Neuronal stem cell (in vitro differentiated cells): Measurements from ENCODE around the gene UGT1A3.

Experiments used
- DNase-seq: peaks from one replicate; pipeline ENCODE4 v3.0.0-alpha.2; 2013; ENCODE audit warnings: low spot score
- H2AFZ ChIP-seq: one replicate; pipeline ENCODE4 v1.6.1; 2013; ENCODE audit warnings: mild to moderate bottlenecking, low read length, inconsistent platforms
- H2AK5ac ChIP-seq: 2 replicates; pipeline ENCODE4 v1.6.1; 2013; ENCODE audit warnings: low read depth, mild to moderate bottlenecking, inconsistent platforms, low read length, moderate library complexity, mixed read lengths
- H2BK120ac ChIP-seq: 2 replicates; pipeline ENCODE4 v1.6.1; 2013; ENCODE audit warnings: low read depth, mild to moderate bottlenecking, inconsistent platforms, low read length, moderate library complexity, mixed read lengths
- H2BK12ac ChIP-seq: one replicate; pipeline ENCODE4 v1.6.1; 2013; ENCODE audit warnings: low read length, inconsistent platforms
- H2BK15ac ChIP-seq: 2 replicates; pipeline ENCODE4 v1.6.1; 2013; ENCODE audit warnings: mild to moderate bottlenecking, low read length, inconsistent platforms, mixed read lengths
- H2BK5ac ChIP-seq: one replicate; pipeline ENCODE4 v1.6.1; 2013; ENCODE audit warnings: inconsistent platforms, mild to moderate bottlenecking, low read length, moderate library complexity
- H3K14ac ChIP-seq: one replicate; pipeline ENCODE4 v1.6.1; 2013; ENCODE audit warnings: low read length, inconsistent platforms
- H3K18ac ChIP-seq: 2 replicates; pipeline ENCODE4 v1.6.1; 2013; ENCODE audit warnings: low read length, inconsistent platforms
- H3K23ac ChIP-seq: 2 replicates; pipeline ENCODE4 v1.6.1; 2013; ENCODE audit warnings: low read depth, mild to moderate bottlenecking, mixed read lengths, low read length, inconsistent platforms; ENCODE audit not compliant: poor library complexity
- H3K27ac ChIP-seq: replicated peaks from 3 replicates; pipeline ENCODE4 v1.5.1; 2013; ENCODE audit warnings: low read length, inconsistent platforms
- H3K27me3 ChIP-seq, 3 experiments: 2 replicates each; pipeline ENCODE4 v1.6.1; 2013; ENCODE audit warnings: low read length in 3 of 3, mild to moderate bottlenecking in 2 of 3, inconsistent platforms in 1 of 3, low read depth in 1 of 3, mixed read lengths in 1 of 3, moderate library complexity in 1 of 3; ENCODE audit not compliant: control insufficient read depth in 3 of 3, insufficient read depth in 3 of 3
- H3K36me3 ChIP-seq, 2 donors: replicated peaks in 1 of 2; 2 replicates each; pipeline ENCODE4 v1.6.1; 2013; ENCODE audit warnings: low read length in 2 of 2; ENCODE audit not compliant: control insufficient read depth in 2 of 2, insufficient read depth in 2 of 2
- H3K4ac ChIP-seq: 2 replicates; pipeline ENCODE4 v1.6.1; 2013; ENCODE audit warnings: inconsistent platforms, mild to moderate bottlenecking, low read length, moderate library complexity
- H3K4me1 ChIP-seq, 2 donors: 1 replicate in 1 of 2; 2 replicates in 1 of 2; pipeline ENCODE4 v1.6.1; 2013; ENCODE audit warnings: low read length in 2 of 2, low read depth in 1 of 2; ENCODE audit not compliant: control insufficient read depth in 2 of 2, insufficient read depth in 1 of 2
- H3K4me2 ChIP-seq: one replicate; pipeline ENCODE4 v1.6.1; 2013; ENCODE audit warnings: mild to moderate bottlenecking, low read length, inconsistent platforms; ENCODE audit not compliant: insufficient read depth, poor library complexity, severe bottlenecking
- H3K4me3 ChIP-seq, 2 donors: 2 replicates each; pipeline ENCODE4 v1.5.1; 2013; ENCODE audit warnings: low read length in 2 of 2, mild to moderate bottlenecking in 2 of 2, inconsistent platforms in 1 of 2, moderate library complexity in 1 of 2
- H3K79me1 ChIP-seq: one replicate; pipeline ENCODE4 v1.6.1; 2013; ENCODE audit warnings: low read depth, mild to moderate bottlenecking, inconsistent platforms, low read length, moderate library complexity
- H3K9ac ChIP-seq: one replicate; pipeline ENCODE4 v1.6.1; 2013; ENCODE audit warnings: mild to moderate bottlenecking, low read depth, low read length, inconsistent platforms; ENCODE audit not compliant: poor library complexity
- H3K9me3 ChIP-seq, 2 donors: replicated peaks in 1 of 2; 2 replicates each; pipeline versions ENCODE3 to v1.6.1; 2013; ENCODE audit warnings: low read length in 2 of 2, mild to moderate bottlenecking in 2 of 2, inconsistent platforms in 1 of 2, low read depth in 1 of 2, mixed read lengths in 1 of 2, moderate library complexity in 1 of 2; ENCODE audit not compliant: control insufficient read depth in 2 of 2, insufficient read depth in 1 of 2
- H4K8ac ChIP-seq: one replicate; pipeline ENCODE4 v1.6.1; 2013; ENCODE audit warnings: low read depth, mild to moderate bottlenecking, inconsistent platforms, low read length, moderate library complexity
- H4K91ac ChIP-seq: one replicate; pipeline ENCODE4 v1.6.1; 2013; ENCODE audit warnings: low read length, low read depth, mild to moderate bottlenecking, inconsistent platforms; ENCODE audit not compliant: poor library complexity
- WGBS, 2 donors: extraction: QIAGEN DNeasy Blood & Tissue Kit; methylation state at CpG; one replicate each; pipeline ENCODE4 v1.1.7; 2013; ENCODE audit warnings: missing lambda C conversion rate in 2 of 2, mixed read lengths in 1 of 2; ENCODE audit not compliant: insufficient read length in 2 of 2, insufficient replicate concordance in 1 of 2; ENCODE audit errors: extremely low coverage in 2 of 2; 5-methylcytosine and 5-hydroxymethylcytosine counted together

Gene UGT1A3

DNA sequence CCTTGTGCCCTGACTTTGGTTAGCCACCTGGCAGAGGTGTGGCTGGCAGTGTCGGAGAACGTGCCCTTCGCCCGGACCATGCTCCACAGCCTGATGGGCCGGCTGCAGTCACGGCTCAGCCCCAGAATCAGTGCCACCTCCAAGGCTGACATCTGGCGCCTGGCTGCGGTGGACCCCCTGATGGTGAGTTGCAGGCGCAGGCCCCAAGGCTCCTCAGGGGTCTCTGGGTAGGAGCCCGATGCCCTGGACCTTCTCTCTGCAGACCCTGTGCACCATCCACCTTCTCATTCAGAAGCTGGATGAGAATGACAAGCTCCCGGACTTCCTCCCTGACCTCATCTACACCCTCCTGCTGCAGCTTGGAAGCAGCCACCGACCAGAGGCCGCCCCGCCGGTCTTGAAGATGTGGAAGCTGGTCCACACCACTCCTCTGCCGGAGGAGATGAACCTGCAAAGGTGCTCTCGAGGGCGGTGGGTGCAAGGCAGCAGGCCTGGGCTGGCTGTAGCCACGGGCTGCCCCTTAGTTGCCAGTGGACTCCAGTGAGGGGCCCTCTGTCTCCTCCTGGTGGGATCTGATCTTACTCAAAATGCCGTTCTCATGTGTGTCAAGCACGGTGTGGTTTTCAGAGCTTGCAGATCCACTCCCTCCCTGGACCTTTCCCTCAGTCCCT is 93.4 kb downstream of the UGT1A3 start:
- Histone ChIP-seq H3K18ac (peak overlapping the region; percentile 68), H3K27ac (no peak overlapping the region), H3K4me3 (no peak overlapping the region), H3K14ac (peak overlapping the region; percentile 95), H3K23ac (no peak overlapping the region), H3K36me3 (no peaks in the 10 kb centered on the region), H3K4ac (peak overlapping the region; percentile 77), H2BK5ac (peak overlapping the region; percentile 44), H2BK15ac (no peak overlapping the region), H3K4me2 (no peak overlapping the region), H3K79me1 (no peaks in the 10 kb centered on the region), H2AK5ac (peak overlapping the region; percentile 1), H2BK120ac (no peak overlapping the region), H3K27me3 (peaks cover 0 to 3% (median 0%) of the 10 kb centered on the region in 3 experiments), H4K91ac (no peak overlapping the region), H2BK12ac (peak overlapping the region; percentile 94), H3K9ac (no peak overlapping the region), H3K4me1 (peaks cover 0 to 2% of the 10 kb centered on the region in 2 donors), H3K9me3 (no peaks in the 10 kb centered on the region), H2AFZ (no peak overlapping the region), H4K8ac (no peak overlapping the region)
- no CpG with 5 or more reads among the region's 21 CpGs for WGBS, 2 donors
- DNase-seq: no peak
